Stimulated activated naive B cell treated with anti-CD40 and anti-IgM and Interleukin-4, amounts not matched to agents 10 μg/mL and 1 μg/mL and 100 μg/mL, for 72 hours (primary cell): ENCODE measurements around the gene THEMIS.

Source experiments
- ATAC-seq, 2 donors: fragments of 150-1000 bp; cut with Tn5 transposase; replicated peaks; 2 replicates each; pipeline ENCODE4 v1.10.0; 2021; ENCODE audit warnings: moderate library complexity in 1 of 2
- DNase-seq: peaks from one replicate; pipeline ENCODE4 v3.0.0; 2021
- H3K27ac Mint-ChIP-seq: one replicate; pipeline ENCODE4 v1.8.0; 2022; ENCODE audit warnings: mild to moderate bottlenecking, mixed read lengths
- H3K27me3 Mint-ChIP-seq, 2 donors: one replicate each; pipeline ENCODE4 v1.8.0; 2022; ENCODE audit warnings: mixed read lengths in 2 of 2
- H3K36me3 Mint-ChIP-seq, 2 donors: one replicate each; pipeline ENCODE4 v1.8.0; 2022; ENCODE audit warnings: mixed read lengths in 2 of 2, mild to moderate bottlenecking in 1 of 2
- H3K4me1 Mint-ChIP-seq, 2 donors: one replicate each; pipeline ENCODE4 v1.8.0; 2022; ENCODE audit warnings: mixed read lengths in 2 of 2, mild to moderate bottlenecking in 1 of 2
- H3K4me3 Mint-ChIP-seq, 2 donors: one replicate each; pipeline ENCODE4 v1.8.0; 2022; ENCODE audit warnings: mild to moderate bottlenecking in 2 of 2, mixed read lengths in 2 of 2, moderate library complexity in 1 of 2
- H3K9me3 Mint-ChIP-seq, 2 donors: one replicate each; pipeline ENCODE4 v1.8.0; 2022; ENCODE audit warnings: mixed read lengths in 2 of 2, mild to moderate bottlenecking in 1 of 2

Gene THEMIS

GRCh38 chr6:127924440-127924839 is 23.6 kb upstream of the THEMIS start:
- Mint-ChIP-seq H3K36me3 (no peaks in the 10 kb centered on the region), H3K27me3 (peaks cover 0 to 5% of the 10 kb centered on the region in 2 donors), H3K27ac (no peak overlapping the region), H3K4me1 (no peaks in the 10 kb centered on the region), H3K4me3 (no peak overlapping the region), H3K9me3 (peaks cover 8 to 21% of the 10 kb centered on the region in 2 donors)
- no peak for DNase-seq
- ATAC-seq, result no peak

GRCh38 chr6:127924031-127924430 is 23.2 kb upstream of the THEMIS start:
- H3K36me3 Mint-ChIP-seq, result no peaks in the 10 kb centered on the region
- ATAC-seq (no peak), DNase-seq (no peak)
- peaks cover 0 to 5% of the 10 kb centered on the region in 2 donors for H3K27me3 Mint-ChIP-seq
- no peak overlapping the region for H3K27ac Mint-ChIP-seq
- no peaks in the 10 kb centered on the region for H3K4me1 Mint-ChIP-seq
- peaks cover 8 to 21% of the 10 kb centered on the region in 2 donors for H3K9me3 Mint-ChIP-seq
- no peak overlapping the region for H3K4me3 Mint-ChIP-seq

- H3K27ac Mint-ChIP-seq, result no peak overlapping the region
These were observed 22.3 kb upstream of the THEMIS start for GRCh38 chr6:127923135-127923534.

GRCh38 chr6:127921982-127922381 is 21.1 kb upstream of the THEMIS start:
- Mint-ChIP-seq H3K27me3 (no peaks in the 10 kb centered on the region), H3K9me3 (peaks cover 3 to 9% of the 10 kb centered on the region in 2 donors), H3K27ac (no peak overlapping the region), H3K36me3 (no peaks in the 10 kb centered on the region), H3K4me3 (no peak overlapping the region), H3K4me1 (no peaks in the 10 kb centered on the region)
- DNase-seq (no peak), ATAC-seq (no peak)

More at GRCh38 chr6:127923135-127923534, 22.3 kb upstream of the THEMIS start:
- no peak overlapping the region for H3K4me3 Mint-ChIP-seq
- H3K36me3 Mint-ChIP-seq, result no peaks in the 10 kb centered on the region
- DNase-seq, result no peak
- no peak for ATAC-seq
- H3K4me1 Mint-ChIP-seq, result no peaks in the 10 kb centered on the region
- H3K27me3 Mint-ChIP-seq, result peaks cover 0 to 5% of the 10 kb centered on the region in 2 donors
- peaks cover 3 to 15% of the 10 kb centered on the region in 2 donors for H3K9me3 Mint-ChIP-seq

- Mint-ChIP-seq H3K9me3 (peaks cover under 1 to 6% of the 10 kb centered on the region in 2 donors), H3K27me3 (no peaks in the 10 kb centered on the region), H3K4me1 (no peaks in the 10 kb centered on the region), H3K36me3 (no peaks in the 10 kb centered on the region), H3K4me3 (no peak overlapping the region), H3K27ac (no peak overlapping the region)
- no peak for DNase-seq
- ATAC-seq, result no peak
These were observed 19.9 kb upstream of the THEMIS start for GRCh38 chr6:127920804-127921203.

- Mint-ChIP-seq H3K9me3 (no peaks in the 10 kb centered on the region), H3K4me3 (no peak overlapping the region), H3K36me3 (no peaks in the 10 kb centered on the region), H3K4me1 (no peaks in the 10 kb centered on the region), H3K27ac (no peak overlapping the region), H3K27me3 (no peaks in the 10 kb centered on the region)
- no peak for ATAC-seq
- DNase-seq, result no peak
These were observed 17.9 kb upstream of the THEMIS start for GRCh38 chr6:127918506-127919427.

GRCh38 chr6:127917766-127918165 is 16.9 kb upstream of the THEMIS start:
- Mint-ChIP-seq H3K27me3 (no peaks in the 10 kb centered on the region), H3K9me3 (no peaks in the 10 kb centered on the region), H3K27ac (no peak overlapping the region), H3K36me3 (no peaks in the 10 kb centered on the region), H3K4me1 (no peaks in the 10 kb centered on the region), H3K4me3 (no peak overlapping the region)
- DNase-seq (no peak), ATAC-seq (no peak)

- Mint-ChIP-seq H3K4me3 (no peak overlapping the region), H3K36me3 (no peaks in the 10 kb centered on the region)
These were observed 13.4 kb upstream of the THEMIS start for GRCh38 chr6:127914240-127914639.

GRCh38 chr6:127912914-127913313 is 12.1 kb upstream of the THEMIS start:
- H3K36me3 Mint-ChIP-seq, result no peaks in the 10 kb centered on the region
- no peak overlapping the region for H3K27ac Mint-ChIP-seq
- no peak for DNase-seq
- no peaks in the 10 kb centered on the region for H3K4me1 Mint-ChIP-seq
- H3K9me3 Mint-ChIP-seq, result peaks cover 7 to 9% of the 10 kb centered on the region in 2 donors
- H3K27me3 Mint-ChIP-seq, result no peaks in the 10 kb centered on the region
- ATAC-seq, result no peak
- H3K4me3 Mint-ChIP-seq, result no peak overlapping the region

More at GRCh38 chr6:127914240-127914639, 13.4 kb upstream of the THEMIS start:
- Mint-ChIP-seq H3K27me3 (no peaks in the 10 kb centered on the region), H3K27ac (no peak overlapping the region), H3K4me1 (no peaks in the 10 kb centered on the region), H3K9me3 (peaks cover 5% of the 10 kb centered on the region in 2 donors)
- ATAC-seq (no peak), DNase-seq (no peak)

GRCh38 chr6:127907960-127908640 is 7.2 kb upstream of the THEMIS start:
- peaks cover 0 to 3% of the 10 kb centered on the region in 2 donors for H3K27me3 Mint-ChIP-seq
- H3K9me3 Mint-ChIP-seq, result peaks cover 13 to 18% of the 10 kb centered on the region in 2 donors
- H3K27ac Mint-ChIP-seq, result no peak overlapping the region
- H3K36me3 Mint-ChIP-seq, result no peaks in the 10 kb centered on the region
- no peaks in the 10 kb centered on the region for H3K4me1 Mint-ChIP-seq
- peak in 1 of 2 donors; percentile 20 for ATAC-seq
- no peak for DNase-seq
- no peak overlapping the region for H3K4me3 Mint-ChIP-seq

GRCh38 chr6:127904160-127904559 is 3.3 kb upstream of the THEMIS start:
- no peak overlapping the region for H3K4me3 Mint-ChIP-seq
- no peaks in the 10 kb centered on the region for H3K4me1 Mint-ChIP-seq
- peaks cover 0 to 3% of the 10 kb centered on the region in 2 donors for H3K27me3 Mint-ChIP-seq
- no peaks in the 10 kb centered on the region for H3K36me3 Mint-ChIP-seq
- H3K9me3 Mint-ChIP-seq, result peaks cover 8 to 12% of the 10 kb centered on the region in 2 donors
- DNase-seq, result no peak
- no peak overlapping the region for H3K27ac Mint-ChIP-seq
- ATAC-seq, result no peak

GRCh38 chr6:127902933-127903332 is 2.1 kb upstream of the THEMIS start:
- Mint-ChIP-seq H3K4me3 (no peak overlapping the region), H3K27ac (no peak overlapping the region), H3K27me3 (peaks cover 0 to 3% of the 10 kb centered on the region in 2 donors), H3K9me3 (peaks cover 6 to 8% of the 10 kb centered on the region in 2 donors), H3K4me1 (no peaks in the 10 kb centered on the region), H3K36me3 (no peaks in the 10 kb centered on the region)
- ATAC-seq (no peak), DNase-seq (no peak)

GRCh38 chr6:127897484-127897883 is 3.4 kb downstream of the THEMIS start:
- no peaks in the 10 kb centered on the region for H3K27me3 Mint-ChIP-seq
- H3K4me1 Mint-ChIP-seq, result no peaks in the 10 kb centered on the region
- H3K9me3 Mint-ChIP-seq, result no peaks in the 10 kb centered on the region
- H3K27ac Mint-ChIP-seq, result no peak overlapping the region
- DNase-seq (no peak), ATAC-seq (no peak)
- no peaks in the 10 kb centered on the region for H3K36me3 Mint-ChIP-seq
- no peak overlapping the region for H3K4me3 Mint-ChIP-seq

GRCh38 chr6:127894051-127894450 is 6.8 kb downstream of the THEMIS start:
- no peaks in the 10 kb centered on the region for H3K27me3 Mint-ChIP-seq
- ATAC-seq, result no peak
- DNase-seq, result no peak
- no peak overlapping the region for H3K27ac Mint-ChIP-seq
- peaks cover 0 to 3% of the 10 kb centered on the region in 2 donors for H3K9me3 Mint-ChIP-seq
- H3K36me3 Mint-ChIP-seq, result no peaks in the 10 kb centered on the region
- no peaks in the 10 kb centered on the region for H3K4me1 Mint-ChIP-seq
- H3K4me3 Mint-ChIP-seq, result no peak overlapping the region

- H3K9me3 Mint-ChIP-seq, result peaks cover 0 to 3% of the 10 kb centered on the region in 2 donors
- H3K27ac Mint-ChIP-seq, result no peak overlapping the region
- no peaks in the 10 kb centered on the region for H3K4me1 Mint-ChIP-seq
- no peaks in the 10 kb centered on the region for H3K27me3 Mint-ChIP-seq
- H3K4me3 Mint-ChIP-seq, result no peak overlapping the region
- H3K36me3 Mint-ChIP-seq, result no peaks in the 10 kb centered on the region
- ATAC-seq, result no peak
- DNase-seq, result no peak
These were observed 7.3 kb downstream of the THEMIS start for GRCh38 chr6:127893541-127893940.
